NCI-H524 (cell line): ENCODE results near the gene TMEM132C.

ENCODE experiments used
- DNase-seq, 2 experiments: peaks; one replicate each; lab custom pipeline; 2025; lab: John Stamatoyannopoulos, UW

Gene TMEM132C

GRCh38 chr12:128664501-128664900 lies 397.5 kb downstream of the TMEM132C start:
- no peak for DNase-seq

GRCh38 chr12:128667193-128667592 lies 400.2 kb downstream of the TMEM132C start:
- no peak for DNase-seq

GRCh38 chr12:128671528-128672042 lies 404.6 kb downstream of the TMEM132C start:
- DNase-seq = no peak

GRCh38 chr12:128672428-128672827 lies 405.5 kb downstream of the TMEM132C start:
- no peak for DNase-seq

GRCh38 chr12:128672893-128673292 lies 405.9 kb downstream of the TMEM132C start:
- no peak for DNase-seq

GRCh38 chr12:128675576-128675975 lies 408.6 kb downstream of the TMEM132C start:
- DNase-seq = no peak

- no peak for DNase-seq
These were observed 413.6 kb downstream of the TMEM132C start for GRCh38 chr12:128680555-128680954.

GRCh38 chr12:128682548-128683275 lies 415.7 kb downstream of the TMEM132C start:
- peak; percentile 96 to 98 for DNase-seq

- no peak for DNase-seq
These were observed 417.4 kb downstream of the TMEM132C start for GRCh38 chr12:128684352-128684751.

GRCh38 chr12:128685903-128686475 lies 419.0 kb downstream of the TMEM132C start:
- DNase-seq = peak in 1 of 2 experiments; percentile 11

- peak; percentile 81 to 91 for DNase-seq
These were observed 420.9 kb downstream of the TMEM132C start for GRCh38 chr12:128687851-128688250.

- DNase-seq = peak; percentile 77 to 89
These were observed 423.7 kb downstream of the TMEM132C start for GRCh38 chr12:128690641-128691040.

- no peak for DNase-seq
These were observed 426.1 kb downstream of the TMEM132C start for GRCh38 chr12:128693115-128693514.

GRCh38 chr12:128693771-128694170 lies 426.8 kb downstream of the TMEM132C start:
- peak in 1 of 2 experiments; percentile 40 for DNase-seq

- no peak for DNase-seq
These were observed 427.5 kb downstream of the TMEM132C start for GRCh38 chr12:128694445-128694844.

- no peak for DNase-seq
These were observed 428.7 kb downstream of the TMEM132C start for GRCh38 chr12:128695697-128696096.

GRCh38 chr12:128698301-128698972 lies 431.5 kb downstream of the TMEM132C start:
- DNase-seq = peak; percentile 57 to 83

GRCh38 chr12:128699106-128699505 lies 432.1 kb downstream of the TMEM132C start:
- no peak for DNase-seq

GRCh38 chr12:128702371-128702770 lies 435.4 kb downstream of the TMEM132C start:
- DNase-seq = no peak

- no peak for DNase-seq
These were observed 438.2 kb downstream of the TMEM132C start for GRCh38 chr12:128705140-128705539.

GRCh38 chr12:128707488-128707887 lies 440.5 kb downstream of the TMEM132C start:
- DNase-seq = no peak

GRCh38 chr12:128708789-128709188 lies 441.8 kb downstream of the TMEM132C start:
- DNase-seq = no peak

- no peak for DNase-seq
These were observed 442.7 kb downstream of the TMEM132C start for GRCh38 chr12:128709660-128710059.
